ENCODE results near the gene FSTL1. TPM values are rescaled to one million over a fixed set of nuclear protein-coding genes. Genes with fewer than 3 reads are reported as not detected.

The FSTL1 gene
- total RNA-seq, 1 experiment from 2014 or later, result 1.4 TPM

DNA sequence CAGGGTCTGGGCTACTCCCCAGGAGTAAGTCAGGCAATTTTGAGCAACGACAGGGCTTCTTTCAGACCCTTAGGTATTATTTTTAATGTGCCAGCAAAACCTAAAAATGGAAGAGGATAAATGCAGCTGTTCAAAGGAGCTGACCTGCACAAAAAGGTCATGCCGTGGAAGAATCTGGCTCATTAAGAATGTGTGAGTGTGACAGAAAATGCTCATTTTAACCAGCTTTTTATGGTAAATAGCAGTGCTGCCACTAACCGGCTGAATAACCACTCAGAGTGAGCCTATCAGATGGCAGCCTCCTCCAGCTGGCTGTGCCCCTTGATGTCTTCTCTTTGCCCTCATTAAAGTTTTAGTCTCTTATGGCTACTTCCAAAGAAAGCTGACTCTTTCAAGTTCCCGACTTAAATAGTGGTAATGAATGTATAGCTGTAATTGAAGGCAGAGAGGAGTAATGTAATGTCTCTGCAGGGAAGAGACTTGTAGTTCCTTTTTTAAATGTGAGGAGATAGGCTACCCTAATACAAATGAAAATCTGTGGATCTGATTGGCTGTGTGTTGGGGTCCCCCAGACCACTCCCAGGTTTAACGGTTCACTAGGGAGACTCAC is 9.5 kb upstream of the FSTL1 start:
- Histone ChIP-seq H3K4me3 (ENCODE audit: low read depth, low read length) (no peak overlapping the region), H3K36me3 (ENCODE audit: control insufficient read depth, insufficient read depth, low read length) (no peaks in the 10 kb centered on the region), H3K4me1 (no peaks in the 10 kb centered on the region), H3K9me3 (no peaks in the 10 kb centered on the region), H3K27me3 (replicated peaks; ENCODE audit: control insufficient read depth, insufficient read depth, low read length) (no peaks in the 10 kb centered on the region)
- ChIA-PET POLR2A (no interaction called here), CTCF (no interaction called here)
- H3K4me1 Mint-ChIP-seq (ENCODE audit: low read depth, unreplicated experiment), result no peaks in the 10 kb centered on the region
- intact Hi-C loops (cut with micrococcal nuclease; ENCODE audit: unreplicated experiment), result no loop called here
- BruUV-seq (replicated peaks), result no TSS peak
- H3K36me3 Mint-ChIP-seq (ENCODE audit: insufficient read depth, unreplicated experiment), result no peaks in the 10 kb centered on the region
- H3K27ac Mint-ChIP-seq (ENCODE audit: unreplicated experiment), result no peak overlapping the region
- H3K9me3 Mint-ChIP-seq (ENCODE audit: unreplicated experiment), result no peaks in the 10 kb centered on the region
- DNase-seq, result no peak
- TF ChIP-seq, protein P1, sequence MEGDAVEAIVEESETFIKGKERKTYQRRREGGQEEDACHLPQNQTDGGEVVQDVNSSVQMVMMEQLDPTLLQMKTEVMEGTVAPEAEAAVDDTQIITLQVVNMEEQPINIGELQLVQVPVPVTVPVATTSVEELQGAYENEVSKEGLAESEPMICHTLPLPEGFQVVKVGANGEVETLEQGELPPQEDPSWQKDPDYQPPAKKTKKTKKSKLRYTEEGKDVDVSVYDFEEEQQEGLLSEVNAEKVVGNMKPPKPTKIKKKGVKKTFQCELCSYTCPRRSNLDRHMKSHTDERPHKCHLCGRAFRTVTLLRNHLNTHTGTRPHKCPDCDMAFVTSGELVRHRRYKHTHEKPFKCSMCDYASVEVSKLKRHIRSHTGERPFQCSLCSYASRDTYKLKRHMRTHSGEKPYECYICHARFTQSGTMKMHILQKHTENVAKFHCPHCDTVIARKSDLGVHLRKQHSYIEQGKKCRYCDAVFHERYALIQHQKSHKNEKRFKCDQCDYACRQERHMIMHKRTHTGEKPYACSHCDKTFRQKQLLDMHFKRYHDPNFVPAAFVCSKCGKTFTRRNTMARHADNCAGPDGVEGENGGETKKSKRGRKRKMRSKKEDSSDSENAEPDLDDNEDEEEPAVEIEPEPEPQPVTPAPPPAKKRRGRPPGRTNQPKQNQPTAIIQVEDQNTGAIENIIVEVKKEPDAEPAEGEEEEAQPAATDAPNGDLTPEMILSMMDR (IDR thresholded peaks at IDR 0.05; ENCODE audit: insufficient read depth in 1 of 2, low read depth in 1 of 2, low read length in 1 of 2, severe bottlenecking in 1 of 2, unreplicated experiment in 1 of 2), result no peak
- H3K27me3 Mint-ChIP-seq (ENCODE audit: insufficient read depth, unreplicated experiment), result no peaks in the 10 kb centered on the region
- no peak overlapping the region for H3K4me3 Mint-ChIP-seq (ENCODE audit: unreplicated experiment)

DNA sequence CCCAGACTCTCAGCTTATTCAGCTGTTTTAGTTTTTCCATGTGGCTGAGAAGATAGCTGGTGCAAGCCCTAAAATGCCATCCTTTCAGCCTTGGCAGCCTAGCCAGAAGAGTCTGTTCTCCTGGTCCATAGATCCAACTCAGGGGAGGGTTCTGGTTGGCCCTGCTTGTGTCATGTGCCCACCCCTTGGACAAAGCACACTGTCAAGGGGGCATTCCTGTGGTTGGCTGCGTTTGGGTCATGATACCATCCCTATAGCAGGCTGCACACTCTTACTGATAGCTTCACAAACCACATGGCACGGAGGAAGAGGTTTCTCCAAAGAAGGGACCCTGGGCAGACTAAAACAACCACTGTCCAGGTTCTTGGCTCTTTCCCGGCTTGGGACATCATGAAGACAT is 8.4 kb upstream of the FSTL1 start:
- ChIA-PET CTCF (no interaction called here), POLR2A (no interaction called here)
- H3K27ac Mint-ChIP-seq (ENCODE audit: unreplicated experiment), result no peak overlapping the region
- BruUV-seq (replicated peaks), result no TSS peak
- Histone ChIP-seq H3K27me3 (replicated peaks; ENCODE audit: control insufficient read depth, insufficient read depth, low read length) (no peaks in the 10 kb centered on the region), H3K4me3 (ENCODE audit: low read depth, low read length) (no peak overlapping the region), H3K9me3 (no peaks in the 10 kb centered on the region), H3K4me1 (no peaks in the 10 kb centered on the region), H3K36me3 (ENCODE audit: control insufficient read depth, insufficient read depth, low read length) (no peaks in the 10 kb centered on the region)
- no peaks in the 10 kb centered on the region for H3K36me3 Mint-ChIP-seq (ENCODE audit: insufficient read depth, unreplicated experiment)
- TF ChIP-seq, protein P1 (IDR thresholded peaks at IDR 0.05; ENCODE audit: insufficient read depth in 1 of 2, low read depth in 1 of 2, low read length in 1 of 2, severe bottlenecking in 1 of 2, unreplicated experiment in 1 of 2), result no peak
- H3K27me3 Mint-ChIP-seq (ENCODE audit: insufficient read depth, unreplicated experiment), result no peaks in the 10 kb centered on the region
- intact Hi-C loops (cut with micrococcal nuclease; ENCODE audit: unreplicated experiment), result no loop called here
- no peaks in the 10 kb centered on the region for H3K4me1 Mint-ChIP-seq (ENCODE audit: low read depth, unreplicated experiment)
- H3K4me3 Mint-ChIP-seq (ENCODE audit: unreplicated experiment), result no peak overlapping the region
- no peaks in the 10 kb centered on the region for H3K9me3 Mint-ChIP-seq (ENCODE audit: unreplicated experiment)
- DNase-seq, result no peak

DNA sequence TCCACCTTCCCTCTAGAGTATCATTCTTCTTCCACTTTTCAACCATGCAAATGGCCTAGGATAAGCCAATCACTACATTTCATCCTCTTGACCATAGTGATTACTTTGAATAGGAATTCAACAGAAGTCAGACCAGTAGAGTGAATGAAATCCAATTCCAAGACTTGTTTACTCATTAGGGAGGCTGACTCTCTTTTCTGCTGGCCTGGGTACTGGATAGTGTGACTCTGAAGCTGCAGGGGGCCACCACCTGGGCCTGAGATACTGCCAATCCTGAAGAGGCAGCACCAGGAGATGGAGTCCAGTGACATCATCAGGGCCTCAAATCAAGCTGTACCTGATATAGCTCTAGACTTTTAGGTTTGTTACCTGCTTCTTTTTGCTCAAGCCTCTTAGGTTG is 7.0 kb upstream of the FSTL1 start:
- H3K4me3 ChIP-seq (ENCODE audit: low read depth, low read length), result no peak overlapping the region
- Mint-ChIP-seq H3K4me1 (ENCODE audit: low read depth, unreplicated experiment) (no peaks in the 10 kb centered on the region), H3K9me3 (ENCODE audit: unreplicated experiment) (no peaks in the 10 kb centered on the region), H3K36me3 (ENCODE audit: insufficient read depth, unreplicated experiment) (no peaks in the 10 kb centered on the region), H3K27ac (ENCODE audit: unreplicated experiment) (no peak overlapping the region), H3K4me3 (ENCODE audit: unreplicated experiment) (no peak overlapping the region), H3K27me3 (ENCODE audit: insufficient read depth, unreplicated experiment) (no peaks in the 10 kb centered on the region)
- intact Hi-C loops (cut with micrococcal nuclease; ENCODE audit: unreplicated experiment), result no loop called here
- POLR2A ChIA-PET, result no interaction called here
- H3K27me3 ChIP-seq (replicated peaks; ENCODE audit: control insufficient read depth, insufficient read depth, low read length), result no peaks in the 10 kb centered on the region
- no peaks in the 10 kb centered on the region for H3K36me3 ChIP-seq (ENCODE audit: control insufficient read depth, insufficient read depth, low read length)
- DNase-seq, result no peak
- no peaks in the 10 kb centered on the region for H3K9me3 ChIP-seq
- H3K4me1 ChIP-seq, result no peaks in the 10 kb centered on the region
- CTCF ChIA-PET, result no interaction called here
- TF ChIP-seq, protein P1 (IDR thresholded peaks at IDR 0.05; ENCODE audit: insufficient read depth in 1 of 2, low read depth in 1 of 2, low read length in 1 of 2, severe bottlenecking in 1 of 2, unreplicated experiment in 1 of 2), result no peak
- BruUV-seq (replicated peaks), result no TSS peak

Data from Caco-2 (cell line).